Suprapubic skin (tissue), 4 donors: Measurements from ENCODE around the gene MYRFL. TPM values are rescaled to one million over a fixed set of nuclear protein-coding genes. Genes with fewer than 3 reads are reported as not detected.
A peak's percentile ranks its signal among the peaks of the same experiment; 100 is the strongest.
"Not testable (repeated sequence)": the region's sequence is repeated elsewhere in the genome, so short reads cannot be mapped to it uniquely, and the experiment has no call there.

Experiments
- DNase-seq, 2 donors: peaks; one replicate each; pipeline ENCODE4 v3.0.0-alpha.2; 2019; ENCODE audit warnings: low spot score in 2 of 2
- H3K27ac ChIP-seq: fragments of 200-600 bp; sonication (generic); one replicate; pipeline ENCODE4 v1.5.1; 2019
- H3K27me3 ChIP-seq: fragments of 200-600 bp; sonication (generic); one replicate; pipeline ENCODE4 v1.5.1; 2019
- H3K36me3 ChIP-seq: fragments of 200-600 bp; sonication (generic); one replicate; pipeline ENCODE4 v1.5.1; 2019
- H3K4me1 ChIP-seq: fragments of 200-600 bp; sonication (generic); one replicate; pipeline ENCODE4 v1.5.1; 2019
- H3K4me3 ChIP-seq: fragments of 200-600 bp; sonication (generic); one replicate; pipeline ENCODE4 v1.5.1; 2019; ENCODE audit warnings: mild to moderate bottlenecking
- H3K9me3 ChIP-seq: fragments of 200-600 bp; sonication (generic); one replicate; pipeline ENCODE4 v1.5.1; 2019
- EP300 ChIP-seq: sonication (generic); formaldehyde crosslinking; IDR thresholded peaks from one replicate; pipeline ENCODE4 v1.6.1; 2017; ENCODE audit warnings: antibody characterized with exemption
- POLR2A ChIP-seq, 2 donors: fragments of 450-650 bp; IDR thresholded peaks; one replicate each; pipeline ENCODE4 v1.6.1; 2017; ENCODE audit warnings: antibody characterized with exemption in 2 of 2, mild to moderate bottlenecking in 2 of 2, moderate library complexity in 2 of 2
- POLR2AphosphoS5 ChIP-seq, 3 donors: sonication (generic); formaldehyde crosslinking; IDR thresholded peaks; one replicate each; pipeline ENCODE4 v1.6.1; 2017; ENCODE audit warnings: antibody characterized with exemption in 3 of 3
- WGBS: methylation state at CpG from one replicate; pipeline ENCODE4 v1.1.5; 2018; 5-methylcytosine and 5-hydroxymethylcytosine counted together
- total RNA-seq, 4 donors: library from RNA; depleted of rRNA; stranded (reverse); fragments of >200 nt; gene quantifications; one replicate each; pipeline ENCODE4 v1.1.0, GENCODE V29; 2016
- TF ChIP-seq, protein P1 (sequence below), 2 donors: fragments of 200-600 bp in 1 of 2; fragments of 450-650 bp in 1 of 2; sonication (generic) in 1 of 2; IDR thresholded peaks; one replicate each; pipeline ENCODE4 v1.5.1; 2016 to 2019; ENCODE audit warnings: antibody characterized with exemption in 2 of 2, mild to moderate bottlenecking in 1 of 2, moderate library complexity in 1 of 2

The MYRFL gene
- total RNA-seq, 4 donors from 2014 or later, result 1.2 to 3.2 TPM; not detected in 2

DNA sequence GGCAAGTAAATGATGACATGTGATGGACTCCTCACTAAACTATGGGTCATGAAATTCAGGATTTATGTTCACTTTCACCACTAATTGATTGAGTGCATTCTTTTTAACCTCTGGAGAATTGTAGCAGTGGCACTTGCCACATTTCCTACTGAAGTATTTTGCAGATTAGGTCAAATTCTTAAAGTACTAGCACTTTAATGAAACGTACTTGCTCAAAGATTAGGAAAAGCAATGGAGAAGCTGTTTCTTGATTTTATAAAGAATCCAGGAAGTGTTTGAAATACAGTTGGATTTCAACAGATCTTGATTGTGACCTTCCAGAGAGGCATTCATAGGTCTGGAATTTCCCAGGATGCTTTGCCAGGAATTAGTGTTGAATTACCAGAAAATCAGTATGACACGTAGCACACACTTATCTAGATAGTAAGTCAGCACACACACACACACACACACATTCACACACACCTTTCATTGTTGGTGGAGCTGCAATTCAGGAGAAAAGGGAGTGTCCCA is 162.6 kb downstream of the MYRFL start:
- Histone ChIP-seq H3K27me3 (no peaks in the 10 kb centered on the region), H3K9me3 (no peaks in the 10 kb centered on the region), H3K4me1 (peaks cover 34% of the 10 kb centered on the region), H3K4me3 (no peak overlapping the region), H3K27ac (peak overlapping the region; percentile 77), H3K36me3 (no peaks in the 10 kb centered on the region)
- TF ChIP-seq POLR2A (IDR thresholded peaks at IDR 0.05) (no peak), POLR2AphosphoS5 (IDR thresholded peaks at IDR 0.05) (peak in 1 of 3 donors; percentile 64)
- 3% methylated on average over 2 of the region's 2 CpGs for WGBS
- no peak for DNase-seq

DNA sequence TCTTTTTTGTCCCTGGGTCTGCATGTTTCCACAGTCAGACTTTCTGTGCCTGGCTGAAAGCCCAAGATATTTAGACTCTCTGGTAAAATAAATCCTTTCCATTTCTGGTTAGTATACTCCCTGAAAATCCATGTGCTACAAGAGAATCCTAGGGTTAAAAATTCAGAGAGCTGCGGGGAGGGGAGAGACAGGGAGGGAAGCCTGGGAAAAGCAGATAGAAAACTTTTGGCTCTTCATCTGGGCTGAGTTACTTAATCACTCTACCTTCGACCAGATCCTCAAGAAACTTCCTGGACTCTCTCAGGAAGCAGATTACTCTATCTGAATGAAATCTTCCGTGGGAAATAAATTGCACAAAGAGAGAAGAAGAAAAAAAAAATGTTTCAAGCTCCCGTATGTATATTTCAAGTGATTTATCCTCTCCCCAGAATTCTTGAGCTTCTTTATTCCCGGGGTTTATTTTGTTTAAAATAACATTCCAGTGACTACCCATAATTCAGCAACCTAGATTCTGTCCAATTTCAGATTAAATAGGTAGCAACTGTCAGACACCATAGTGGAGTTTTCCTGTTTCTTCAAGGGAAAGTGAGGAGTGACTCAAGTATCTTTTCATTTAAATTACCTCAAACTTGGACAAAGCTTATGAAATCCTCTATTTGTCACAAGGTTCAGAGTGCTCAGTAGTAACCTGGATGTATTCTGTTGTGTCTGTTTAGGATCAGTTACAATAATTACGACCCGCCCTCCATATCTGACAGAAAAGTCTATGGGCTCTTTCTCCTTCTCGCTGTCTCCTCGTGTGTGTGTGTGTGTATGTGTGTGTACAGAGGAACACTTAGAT is 163.7 kb downstream of the MYRFL start:
- TF ChIP-seq EP300, result no peak
- Histone ChIP-seq H3K27ac (peak overlapping the region; percentile 77), H3K4me1 (peaks cover 29% of the 10 kb centered on the region), H3K9me3 (no peaks in the 10 kb centered on the region), H3K27me3 (no peaks in the 10 kb centered on the region), H3K36me3 (no peaks in the 10 kb centered on the region), H3K4me3 (peak overlapping the region; percentile 8)
- no peak for DNase-seq
- WGBS, result 43% methylated on average over 9 of the region's 9 CpGs

DNA sequence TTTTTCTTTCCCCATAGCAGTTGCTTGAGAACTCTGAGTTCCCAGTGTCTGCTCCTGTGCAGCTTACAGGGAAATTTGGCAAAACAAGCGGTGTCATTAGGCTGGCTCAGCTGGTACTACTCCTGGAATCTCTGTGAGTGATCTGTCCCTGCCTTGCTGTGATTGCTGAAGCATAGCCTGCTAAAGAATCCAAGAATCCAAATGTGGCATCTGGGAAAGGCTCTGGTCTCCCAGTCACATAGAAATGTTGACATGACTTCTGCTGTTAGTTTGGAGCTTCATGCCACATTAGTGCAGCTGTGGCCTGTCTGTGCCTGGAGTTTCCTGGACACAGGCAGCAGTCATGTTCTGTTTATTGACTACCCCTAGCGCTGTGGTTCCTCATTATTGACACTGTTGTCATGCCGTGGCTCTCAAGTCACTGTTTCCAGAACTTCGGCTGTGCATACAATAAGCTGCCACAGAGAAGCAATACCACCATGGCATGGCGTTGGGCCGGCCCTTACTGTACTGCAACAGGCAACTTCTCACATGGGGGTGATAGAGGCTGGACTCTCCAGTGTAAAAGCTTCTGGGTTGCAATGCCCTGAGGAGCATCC is 166.8 kb downstream of the MYRFL start:
- H3K27me3 ChIP-seq, result no peaks in the 10 kb centered on the region
- no peaks in the 10 kb centered on the region for H3K9me3 ChIP-seq
- WGBS, result 74% methylated on average over 6 of the region's 6 CpGs
- TF ChIP-seq, protein P1, sequence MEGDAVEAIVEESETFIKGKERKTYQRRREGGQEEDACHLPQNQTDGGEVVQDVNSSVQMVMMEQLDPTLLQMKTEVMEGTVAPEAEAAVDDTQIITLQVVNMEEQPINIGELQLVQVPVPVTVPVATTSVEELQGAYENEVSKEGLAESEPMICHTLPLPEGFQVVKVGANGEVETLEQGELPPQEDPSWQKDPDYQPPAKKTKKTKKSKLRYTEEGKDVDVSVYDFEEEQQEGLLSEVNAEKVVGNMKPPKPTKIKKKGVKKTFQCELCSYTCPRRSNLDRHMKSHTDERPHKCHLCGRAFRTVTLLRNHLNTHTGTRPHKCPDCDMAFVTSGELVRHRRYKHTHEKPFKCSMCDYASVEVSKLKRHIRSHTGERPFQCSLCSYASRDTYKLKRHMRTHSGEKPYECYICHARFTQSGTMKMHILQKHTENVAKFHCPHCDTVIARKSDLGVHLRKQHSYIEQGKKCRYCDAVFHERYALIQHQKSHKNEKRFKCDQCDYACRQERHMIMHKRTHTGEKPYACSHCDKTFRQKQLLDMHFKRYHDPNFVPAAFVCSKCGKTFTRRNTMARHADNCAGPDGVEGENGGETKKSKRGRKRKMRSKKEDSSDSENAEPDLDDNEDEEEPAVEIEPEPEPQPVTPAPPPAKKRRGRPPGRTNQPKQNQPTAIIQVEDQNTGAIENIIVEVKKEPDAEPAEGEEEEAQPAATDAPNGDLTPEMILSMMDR (IDR thresholded peaks at IDR 0.05), result no peak
- TF ChIP-seq POLR2AphosphoS5 (IDR thresholded peaks at IDR 0.05), result no peak
- TF ChIP-seq POLR2A (IDR thresholded peaks at IDR 0.05), result no peak
- no peak for TF ChIP-seq EP300
- no peaks in the 10 kb centered on the region for H3K36me3 ChIP-seq
- H3K4me3 ChIP-seq, result no peak overlapping the region
- DNase-seq, result no peak
- peaks cover 29% of the 10 kb centered on the region for H3K4me1 ChIP-seq
- peak overlapping the region; percentile 12 for H3K27ac ChIP-seq

DNA sequence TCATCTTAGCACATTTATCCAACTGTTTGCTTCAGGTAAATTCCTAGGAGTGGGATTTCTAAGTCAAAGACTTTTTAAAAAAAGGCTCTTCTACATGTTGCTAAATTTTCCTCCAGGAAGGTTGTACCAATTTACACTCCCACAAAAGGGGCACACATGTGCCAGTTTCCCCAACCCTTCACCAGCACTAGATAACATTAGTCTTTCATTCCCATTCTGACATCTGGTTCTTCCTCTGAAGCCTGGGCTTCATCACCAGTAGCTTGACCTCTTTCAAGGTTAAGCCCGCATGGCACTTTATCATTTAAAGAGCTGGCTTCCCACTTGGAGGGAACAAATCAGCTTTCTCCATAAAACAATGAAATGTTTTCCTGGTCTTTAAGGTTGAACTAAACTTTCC is 168.4 kb downstream of the MYRFL start:
- 94% methylated on average over 1 of the region's 1 CpG for WGBS

DNA sequence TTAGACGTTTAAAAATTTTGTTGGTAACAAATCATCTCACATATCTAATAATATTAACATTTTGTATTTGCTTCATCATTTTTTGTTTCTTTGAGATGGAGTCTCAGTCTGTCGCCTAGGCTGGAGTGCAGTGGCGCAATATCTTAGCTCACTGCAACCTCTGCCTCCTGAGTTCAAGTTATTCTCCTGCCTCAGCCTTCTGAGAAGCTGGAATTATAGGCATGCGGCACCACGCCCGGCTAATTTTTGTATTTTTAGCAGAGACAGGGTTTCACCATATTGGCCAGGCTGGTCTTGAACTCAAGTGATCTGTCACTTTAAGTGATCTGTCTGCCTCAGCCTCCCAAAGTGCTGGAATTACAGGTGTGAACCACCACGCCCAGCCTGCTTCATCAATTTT is 169.1 kb downstream of the MYRFL start:
- WGBS, result 93% methylated on average over 7 of the region's 7 CpGs
- H3K27me3 ChIP-seq, H3K4me1 ChIP-seq, H3K36me3 ChIP-seq, H3K4me3 ChIP-seq, DNase-seq, H3K27ac ChIP-seq, H3K9me3 ChIP-seq: not testable (repeated sequence)

More for the DNA sequence above, 168.4 kb downstream of the MYRFL start:
- no peak for TF ChIP-seq EP300
- TF ChIP-seq POLR2A (IDR thresholded peaks at IDR 0.05), result no peak
- no peak for TF ChIP-seq POLR2AphosphoS5 (IDR thresholded peaks at IDR 0.05)
- TF ChIP-seq, protein P1 (IDR thresholded peaks at IDR 0.05), result no peak
- DNase-seq, result no peak
- Histone ChIP-seq H3K4me1 (peaks cover 15% of the 10 kb centered on the region), H3K27ac (no peak overlapping the region), H3K4me3 (no peak overlapping the region), H3K27me3 (no peaks in the 10 kb centered on the region), H3K36me3 (no peaks in the 10 kb centered on the region), H3K9me3 (no peaks in the 10 kb centered on the region)

DNA sequence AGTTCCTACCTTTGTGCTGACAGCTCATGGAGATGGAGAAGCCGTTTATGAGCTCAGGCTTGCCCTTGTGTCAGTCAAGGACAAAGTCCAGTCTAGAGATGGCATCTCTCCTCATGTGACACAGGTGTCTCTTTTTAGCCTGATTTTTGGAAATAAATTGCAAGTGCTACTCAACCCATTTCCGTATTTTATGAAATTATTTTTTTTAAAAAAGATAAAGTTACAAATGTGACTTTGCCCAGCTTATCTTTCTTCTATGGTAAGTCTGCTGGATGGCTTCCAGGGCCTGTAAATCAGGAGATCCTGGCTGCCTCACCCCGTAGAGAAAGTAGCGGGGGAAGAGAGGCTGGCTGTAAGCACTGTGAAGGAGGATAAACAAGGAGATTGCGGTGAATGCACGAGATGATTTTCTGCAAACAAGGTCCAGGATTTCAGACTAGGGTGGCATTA is 169.7 kb downstream of the MYRFL start:
- Histone ChIP-seq H3K36me3 (no peaks in the 10 kb centered on the region), H3K9me3 (no peaks in the 10 kb centered on the region), H3K4me3 (no peak overlapping the region), H3K27ac (no peak overlapping the region), H3K4me1 (peaks cover 6% of the 10 kb centered on the region), H3K27me3 (no peaks in the 10 kb centered on the region)
- no peak for TF ChIP-seq EP300
- TF ChIP-seq POLR2AphosphoS5 (IDR thresholded peaks at IDR 0.05), result no peak
- TF ChIP-seq, protein P1 (IDR thresholded peaks at IDR 0.05), result no peak
- no peak for TF ChIP-seq POLR2A (IDR thresholded peaks at IDR 0.05)
- WGBS, result 46% methylated on average over 6 of the region's 6 CpGs
- DNase-seq, result no peak
